GM12873 (cell line): ENCODE measurements around the gene PSMB5.

ENCODE experiments used
- TF ChIP-seq, protein P1 (sequence below): IDR thresholded peaks from 2 replicates; pipeline ENCODE4 v1.5.1; 2012; ENCODE audit warnings: low read depth, mild to moderate bottlenecking, moderate library complexity, low read length, control low read depth; ENCODE audit not compliant: insufficient read depth; ENCODE audit errors: missing control alignments

The PSMB5 gene

DNA sequence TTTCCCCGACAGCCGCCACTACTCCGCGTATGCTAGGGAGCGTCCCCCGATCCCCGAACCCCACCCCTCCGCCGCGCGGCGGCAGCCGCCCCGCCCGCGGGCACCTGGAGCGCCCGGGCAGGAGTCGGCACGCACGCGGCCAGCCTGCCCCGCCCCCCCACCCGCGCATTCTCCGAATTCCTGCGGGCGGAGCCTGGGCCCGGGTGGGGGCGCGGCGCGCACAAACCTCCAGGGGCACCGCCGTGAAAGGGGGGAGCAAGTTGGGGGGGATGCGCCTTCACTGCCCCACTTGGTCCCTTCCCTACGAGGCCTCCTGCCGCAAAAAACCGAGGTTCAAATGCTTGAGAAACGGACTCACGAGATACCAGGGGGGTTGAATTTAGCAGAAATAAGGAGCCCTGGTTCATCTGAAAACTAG lies 54.0 kb downstream of the PSMB5 start:
- TF ChIP-seq, protein P1, sequence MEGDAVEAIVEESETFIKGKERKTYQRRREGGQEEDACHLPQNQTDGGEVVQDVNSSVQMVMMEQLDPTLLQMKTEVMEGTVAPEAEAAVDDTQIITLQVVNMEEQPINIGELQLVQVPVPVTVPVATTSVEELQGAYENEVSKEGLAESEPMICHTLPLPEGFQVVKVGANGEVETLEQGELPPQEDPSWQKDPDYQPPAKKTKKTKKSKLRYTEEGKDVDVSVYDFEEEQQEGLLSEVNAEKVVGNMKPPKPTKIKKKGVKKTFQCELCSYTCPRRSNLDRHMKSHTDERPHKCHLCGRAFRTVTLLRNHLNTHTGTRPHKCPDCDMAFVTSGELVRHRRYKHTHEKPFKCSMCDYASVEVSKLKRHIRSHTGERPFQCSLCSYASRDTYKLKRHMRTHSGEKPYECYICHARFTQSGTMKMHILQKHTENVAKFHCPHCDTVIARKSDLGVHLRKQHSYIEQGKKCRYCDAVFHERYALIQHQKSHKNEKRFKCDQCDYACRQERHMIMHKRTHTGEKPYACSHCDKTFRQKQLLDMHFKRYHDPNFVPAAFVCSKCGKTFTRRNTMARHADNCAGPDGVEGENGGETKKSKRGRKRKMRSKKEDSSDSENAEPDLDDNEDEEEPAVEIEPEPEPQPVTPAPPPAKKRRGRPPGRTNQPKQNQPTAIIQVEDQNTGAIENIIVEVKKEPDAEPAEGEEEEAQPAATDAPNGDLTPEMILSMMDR, result no peak

DNA sequence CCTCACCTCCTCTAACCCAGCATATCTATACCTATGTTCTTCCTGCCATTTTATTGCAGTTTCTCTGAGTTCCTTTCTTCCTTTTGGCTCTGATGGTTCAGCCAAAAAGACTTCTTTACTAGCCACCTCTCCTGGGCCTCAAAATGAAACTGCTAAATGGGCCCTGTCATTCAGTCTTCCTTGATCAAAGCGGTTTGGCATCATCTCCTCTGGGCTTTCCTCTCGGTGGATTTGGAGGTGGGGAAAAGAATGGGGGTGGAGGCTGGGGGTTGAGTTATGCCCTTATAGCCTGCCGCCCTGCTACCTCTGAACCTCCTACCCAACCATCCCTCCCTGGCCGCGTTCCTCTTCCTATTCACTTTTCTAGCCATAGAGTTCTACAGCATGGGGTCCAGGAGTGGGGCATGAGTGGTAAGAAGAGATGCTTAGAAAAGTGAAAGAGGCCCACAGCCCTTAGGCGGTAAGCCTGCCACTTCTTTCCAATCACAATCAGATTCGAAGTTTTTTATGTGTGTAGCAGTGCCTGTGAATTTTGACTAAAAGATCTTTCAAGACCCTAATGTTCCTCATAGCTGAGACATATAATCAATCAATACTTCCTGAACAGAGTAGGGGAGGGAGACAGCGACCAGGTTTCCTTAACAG lies 54.8 kb downstream of the PSMB5 start:
- TF ChIP-seq, protein P1, result no peak

GRCh38 chr14:22978981-22979671 lies 55.6 kb downstream of the PSMB5 start:
- TF ChIP-seq, protein P1, result no peak

DNA sequence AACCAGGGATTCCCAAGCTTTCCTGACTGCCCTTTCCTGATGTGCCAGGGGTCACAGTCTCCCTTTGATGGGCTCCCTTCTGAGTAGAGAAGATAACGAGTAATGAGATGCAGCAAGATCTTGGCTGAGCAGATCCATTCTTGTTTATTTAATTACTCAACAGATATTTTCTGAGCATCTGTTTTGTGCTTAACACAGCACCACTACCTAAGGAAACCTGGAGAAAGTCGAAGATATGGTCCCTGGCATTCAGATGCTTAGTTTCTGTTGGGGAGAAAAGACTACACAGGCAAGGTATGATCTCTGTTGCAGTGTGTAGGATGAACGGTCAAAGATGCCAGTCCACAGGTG lies 56.2 kb downstream of the PSMB5 start:
- TF ChIP-seq, protein P1, result no peak

GRCh38 chr14:22977684-22978486 lies 56.8 kb downstream of the PSMB5 start:
- TF ChIP-seq, protein P1, result no peak

GRCh38 chr14:22977434-22977683 lies 57.3 kb downstream of the PSMB5 start:
- TF ChIP-seq, protein P1, result no peak

DNA sequence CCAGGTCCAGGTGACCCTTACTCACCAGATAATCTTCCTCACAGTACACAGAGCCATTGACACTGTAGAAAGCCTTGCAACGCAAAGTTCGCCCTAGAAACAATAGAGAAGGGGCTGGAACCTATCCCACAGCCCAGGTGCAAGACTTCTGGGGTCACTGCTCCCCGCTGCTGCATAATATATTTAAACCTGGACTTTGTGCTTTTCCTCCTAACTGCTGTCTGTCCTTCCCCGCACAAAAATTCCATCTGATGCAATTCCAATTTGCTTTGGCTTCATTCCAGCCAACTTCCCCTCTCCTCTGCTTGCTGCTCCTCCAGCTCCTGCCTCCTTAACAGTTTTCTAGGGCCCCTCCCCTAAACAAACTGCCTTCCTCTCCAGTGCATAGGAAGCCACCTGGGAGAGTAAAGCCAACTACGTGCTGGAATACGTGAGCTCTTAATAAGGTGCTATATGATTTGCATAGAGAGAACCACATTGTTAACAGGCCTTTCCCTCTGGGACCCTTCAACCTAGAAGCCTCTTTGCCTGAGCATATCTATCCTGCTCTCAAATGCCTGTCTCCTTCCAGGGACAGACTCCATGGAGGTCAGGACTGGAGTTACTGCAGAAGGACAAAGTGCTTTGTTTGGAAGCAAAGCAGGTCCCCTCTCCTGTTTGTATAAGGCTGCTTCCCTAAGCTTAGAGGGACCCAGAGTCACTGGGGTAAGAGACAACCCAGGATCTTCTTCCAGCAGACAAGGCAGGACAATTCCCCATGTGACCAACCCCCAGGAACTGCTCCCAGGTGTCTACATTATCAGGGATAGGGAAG lies 57.9 kb downstream of the PSMB5 start:
- TF ChIP-seq, protein P1, result no peak
